H1 (cell line): ENCODE data around the gene ZW10. TPM values are rescaled to one million over a fixed set of nuclear protein-coding genes. Genes with fewer than 3 reads are reported as not detected.

ENCODE experiments used
- CTCF ChIA-PET: fragments of 300-600 bp; sonication (Branson Sonifier 250); formaldehyde crosslinking; loops from one replicate; lab custom pipeline; 2021; ENCODE audit not compliant: partially characterized antibody; lab: Charles Lee
- POLR2A ChIA-PET: fragments of 300-600 bp; sonication (Branson Sonifier 250); formaldehyde crosslinking; loops from one replicate; lab custom pipeline; 2021; ENCODE audit warnings: inconsistent platforms; ENCODE audit not compliant: partially characterized antibody; lab: Charles Lee
- DNase-seq, 2 experiments: peaks; one replicate each; pipeline versions ENCODE4 v3.0.0 to v3.0.0-alpha.2; 2010 to 2022; ENCODE audit warnings: low spot score in 2 of 2, low read depth in 1 of 2, mixed read lengths in 1 of 2
- FAIRE-seq: peaks from 2 replicates; lab custom pipeline; 2011; peaks lifted over from hg19 to GRCh38; lab: Jason Lieb, UNC
- H2AFZ ChIP-seq: 2 replicates; pipeline ENCODE4 v1.8.1; 2012; ENCODE audit warnings: low read length, inconsistent platforms
- H2AK5ac ChIP-seq: 2 replicates; pipeline ENCODE4 v1.6.1; 2013; ENCODE audit warnings: low read depth, low read length
- H2BK120ac ChIP-seq: replicated peaks from 2 replicates; pipeline ENCODE3; 2013; ENCODE audit warnings: low read depth, low read length, inconsistent platforms
- H2BK12ac ChIP-seq: 2 replicates; pipeline ENCODE4 v1.6.1; 2013; ENCODE audit warnings: low read depth, low read length
- H2BK15ac ChIP-seq: 2 replicates; pipeline ENCODE4 v1.6.1; 2013; ENCODE audit warnings: low read length
- H2BK20ac ChIP-seq: 2 replicates; pipeline ENCODE4 v1.6.1; 2013; ENCODE audit warnings: low read length
- H2BK5ac ChIP-seq: 2 replicates; pipeline ENCODE4 v1.6.1; 2013; ENCODE audit warnings: low read depth, low read length
- H3K14ac ChIP-seq: 2 replicates; pipeline ENCODE4 v1.6.1; 2013; ENCODE audit warnings: inconsistent platforms; ENCODE audit not compliant: insufficient read length
- H3K18ac ChIP-seq: 2 replicates; pipeline ENCODE4 v1.6.1; 2013; ENCODE audit warnings: low read length; ENCODE audit errors: extremely low read depth
- H3K23ac ChIP-seq: 2 replicates; pipeline ENCODE4 v1.6.1; 2013; ENCODE audit warnings: inconsistent platforms; ENCODE audit not compliant: insufficient read length
- H3K23me2 ChIP-seq: 2 replicates; pipeline ENCODE4 v1.6.1; 2013; ENCODE audit warnings: low read depth, low read length
- H3K27ac ChIP-seq: 2 replicates; pipeline ENCODE4 v1.6.1; 2011; ENCODE audit warnings: low read depth, low read length, inconsistent platforms
- H3K27me3 ChIP-seq, 4 experiments: replicated peaks in 1 of 4; 1 replicate in 1 of 4; 2 replicates in 3 of 4; pipeline versions ENCODE4 v1.6.1 to v1.8.1; 2011 to 2013; ENCODE audit warnings: low read length in 3 of 4, mild to moderate bottlenecking in 3 of 4, inconsistent platforms in 2 of 4, mixed read lengths in 2 of 4, moderate library complexity in 1 of 4; ENCODE audit not compliant: control insufficient read depth in 3 of 4, insufficient read depth in 3 of 4; ENCODE audit errors: extremely low read depth in 1 of 4
- H3K36me3 ChIP-seq, 4 experiments: 2 replicates each; pipeline versions ENCODE4 v1.6.1 to v1.8.1; 2011 to 2013; ENCODE audit warnings: mild to moderate bottlenecking in 4 of 4, low read length in 3 of 4, moderate library complexity in 2 of 4, control low read depth in 1 of 4, inconsistent platforms in 1 of 4; ENCODE audit not compliant: insufficient read depth in 4 of 4, control insufficient read depth in 2 of 4
- H3K4ac ChIP-seq: replicated peaks from 2 replicates; pipeline ENCODE3; 2013; ENCODE audit warnings: low read length, low read depth, mixed read lengths, inconsistent platforms; ENCODE audit not compliant: insufficient read length
- H3K4me1 ChIP-seq, 4 experiments: replicated peaks in 1 of 4; 1 replicate in 1 of 4; 2 replicates in 3 of 4; pipeline versions ENCODE4 v1.6.1 to v1.8.1; 2011 to 2013; ENCODE audit warnings: low read length in 3 of 4, inconsistent platforms in 2 of 4, mixed read lengths in 1 of 4; ENCODE audit not compliant: insufficient read depth in 4 of 4, control insufficient read depth in 3 of 4
- H3K4me2 ChIP-seq, 2 experiments: 2 replicates each; pipeline versions ENCODE4 v1.6.1 to v1.8.1; 2011 to 2013; ENCODE audit warnings: low read depth in 2 of 2, low read length in 2 of 2, control low read depth in 1 of 2, inconsistent platforms in 1 of 2, mild to moderate bottlenecking in 1 of 2; ENCODE audit not compliant: insufficient read depth in 1 of 2
- H3K4me3 ChIP-seq, 4 experiments: fragments of 200-600, 300-600 bp in 1 of 4; sonication (generic), shearing (Covaris generic), sonication (Bioruptor Twin) in 1 of 4; 2 replicates each; pipeline versions ENCODE4 v1.5.1 to v1.8.1; 2011 to 2016; ENCODE audit warnings: low read length in 4 of 4, low read depth in 3 of 4, control low read depth in 2 of 4, inconsistent platforms in 2 of 4, mild to moderate bottlenecking in 2 of 4, mixed read lengths in 1 of 4, moderate library complexity in 1 of 4; ENCODE audit not compliant: insufficient read depth in 2 of 4; ENCODE audit errors: extremely low read depth in 1 of 4
- H3K56ac ChIP-seq: replicated peaks from 2 replicates; pipeline ENCODE3; 2013; ENCODE audit warnings: low read depth, mild to moderate bottlenecking, mixed read lengths, low read length, inconsistent platforms; ENCODE audit not compliant: insufficient read length
- H3K79me1 ChIP-seq: 2 replicates; pipeline ENCODE4 v1.6.1; 2013; ENCODE audit warnings: low read depth, low read length, control low read depth
- H3K79me2 ChIP-seq, 2 experiments: 2 replicates each; pipeline versions ENCODE4 v1.6.1 to v1.8.1; 2012 to 2013; ENCODE audit warnings: low read length in 2 of 2, mild to moderate bottlenecking in 2 of 2, inconsistent platforms in 1 of 2; ENCODE audit not compliant: insufficient read depth in 2 of 2, control insufficient read depth in 1 of 2
- H3K9ac ChIP-seq, 4 experiments: replicated peaks in 1 of 4; 1 replicate in 1 of 4; 2 replicates in 3 of 4; pipeline versions ENCODE4 v1.6.1 to v1.8.1; 2011 to 2013; ENCODE audit warnings: low read depth in 3 of 4, low read length in 3 of 4, control low read depth in 2 of 4, mild to moderate bottlenecking in 2 of 4, moderate library complexity in 2 of 4, inconsistent platforms in 1 of 4; ENCODE audit errors: extremely low read depth in 1 of 4
- H3K9me3 ChIP-seq, 2 experiments: 2 replicates each; pipeline versions ENCODE4 v1.6.1 to v1.8.1; 2012 to 2013; ENCODE audit warnings: mild to moderate bottlenecking in 2 of 2, moderate library complexity in 2 of 2, control low read depth in 1 of 2, inconsistent platforms in 1 of 2, low read depth in 1 of 2, low read length in 1 of 2, mixed read lengths in 1 of 2; ENCODE audit not compliant: insufficient read depth in 2 of 2
- H4K20me1 ChIP-seq, 2 experiments: replicated peaks in 1 of 2; 2 replicates each; pipeline versions ENCODE3 to v1.8.1; 2011 to 2013; ENCODE audit warnings: inconsistent platforms in 2 of 2, low read length in 2 of 2, mild to moderate bottlenecking in 1 of 2; ENCODE audit not compliant: insufficient read depth in 2 of 2, control insufficient read depth in 1 of 2
- H4K5ac ChIP-seq: 2 replicates; pipeline ENCODE4 v1.6.1; 2013; ENCODE audit warnings: low read length, low read depth, mixed read lengths, inconsistent platforms; ENCODE audit not compliant: insufficient read length
- H4K8ac ChIP-seq: 2 replicates; pipeline ENCODE4 v1.8.0; 2013; ENCODE audit warnings: mild to moderate bottlenecking, moderate library complexity, low read length, inconsistent platforms; ENCODE audit not compliant: insufficient read depth; ENCODE audit errors: extremely low read depth
- H4K91ac ChIP-seq: replicated peaks from 2 replicates; pipeline ENCODE3; 2013; ENCODE audit warnings: low read length, mixed read lengths, inconsistent platforms; ENCODE audit not compliant: insufficient read length
- EZH2 ChIP-seq: fragments of 200-600 bp; sonication (generic); IDR thresholded peaks from 2 replicates; pipeline ENCODE4 v1.7.1; 2012; ENCODE audit warnings: low read depth, mild to moderate bottlenecking, moderate library complexity, low read length, inconsistent platforms; ENCODE audit not compliant: severe bottlenecking
- RFX5 ChIP-seq: IDR thresholded peaks from 2 replicates; pipeline ENCODE4 v1.6.1; 2011; ENCODE audit warnings: low read depth, low read length, improper control_type of control experiment, borderline replicate concordance
- WGBS, 2 experiments: shearing (Covaris generic) in 1 of 2; methylation state at CpG; one replicate each; pipeline versions ENCODE4 v1.1.6 to v1.1.7; 2013 to 2015; ENCODE audit warnings: low lambda C conversion rate in 2 of 2, mixed read lengths in 2 of 2, inconsistent platforms in 1 of 2, low coverage in 1 of 2, missing lambda C conversion rate in 1 of 2; ENCODE audit not compliant: insufficient replicate concordance in 2 of 2, insufficient coverage in 1 of 2, insufficient read length in 1 of 2; ENCODE audit errors: extremely low coverage in 1 of 2, missing lambda C conversion rate in 1 of 2; 5-methylcytosine and 5-hydroxymethylcytosine counted together
- polyA plus RNA-seq, 7 experiments: library from polyadenylated mRNA; depleted of rRNA in 3 of 7; stranded (reverse) in 5 of 7; unstranded in 2 of 7; fragments of >200 nt in 5 of 7; fragments of 200-250 nt in 2 of 7; gene quantifications; 1 replicate in 5 of 7; 2 replicates in 1 of 7; 4 replicates in 1 of 7; pipeline versions ENCODE4 v1.2.1 to v1.2.3, GENCODE V29; 2011 to 2013; ENCODE audit warnings: missing spikeins in 2 of 7, mixed read lengths in 2 of 7
- total RNA-seq: library from RNA; stranded (reverse); fragmentation: NEBNext Ultra II Directional; extraction: Animal tissue kit (Norgen Biotek cat#: 25700); gene quantifications from 2 replicates; pipeline ENCODE4 v1.2.1, GENCODE V29; 2021

The ZW10 gene
- total and polyA plus RNA-seq, 2 of the 8 experiments (the other 6 are each of a cell fraction or from before 2014, with no cell fraction given) = 9.0 to 25.3 TPM

- Histone ChIP-seq H3K23ac (no peak overlapping the region), H2AFZ (no peak overlapping the region), H4K8ac (no peak overlapping the region), H3K36me3 (no peaks in the 10 kb centered on the region; a peak in 1 of 8 replicates), H3K4me2 (no peak overlapping the region), H3K79me1 (no peaks in the 10 kb centered on the region), H2BK5ac (no peak overlapping the region), H4K20me1 (no peaks in the 10 kb centered on the region), H2BK120ac (no peak overlapping the region), H3K79me2 (no peaks in the 10 kb centered on the region), H3K9me3 (no peaks in the 10 kb centered on the region), H3K9ac (no peak overlapping the region), H2AK5ac (no peak overlapping the region), H3K23me2 (no peaks in the 10 kb centered on the region), H2BK12ac (no peak overlapping the region), H3K4ac (no peak overlapping the region), H3K27ac (no peak overlapping the region), H3K56ac (no peak overlapping the region), H4K5ac (no peak overlapping the region), H3K4me1 (no peaks in the 10 kb centered on the region), H2BK15ac (no peak overlapping the region), H3K4me3 (no peak overlapping the region), H3K27me3 (no peaks in the 10 kb centered on the region), H3K14ac (no peak overlapping the region), H4K91ac (no peak overlapping the region), H3K18ac (no peak overlapping the region), H2BK20ac (no peak overlapping the region)
- ChIA-PET CTCF (interaction anchor here (0.6 to 2.1 kb wide), 4 partner anchors 34 to 418 kb away, joined by 3 to 6 read pairs (median 4); no protein-coding TSS in a partner anchor), POLR2A (no interaction called here)
- DNase-seq = no peak
- no peak for TF ChIP-seq EZH2
- no peak for TF ChIP-seq RFX5
- WGBS, 2 experiments = 94% methylated on average over 4 of the region's 4 CpGs; no CpG with 5 or more reads in 1 of the 2 experiments
- no peak for FAIRE-seq
These were observed 49.7 kb downstream of the ZW10 start for GRCh38 chr11:113723787-113724186.
